Measurements from ENCODE around the gene GDE1. TPM values are rescaled to one million over a fixed set of nuclear protein-coding genes. Genes with fewer than 3 reads are reported as not detected.

Gene GDE1
- total and polyA plus RNA-seq, 4 donors, result 14.8 to 39.1 (median 23.6) TPM

- H3K27me3 ChIP-seq (ENCODE audit: control insufficient read depth in 4 of 4, insufficient read depth in 4 of 4, low read length in 3 of 4), result no peaks in the 10 kb centered on the region
- no peak overlapping the region for H3K9ac ChIP-seq (ENCODE audit: low read depth in 1 of 2, low read length in 2 of 2)
- no peak for DNase-seq (ENCODE audit: low spot score)
- no peaks in the 10 kb centered on the region for H3K4me1 ChIP-seq (ENCODE audit: control insufficient read depth in 4 of 4, insufficient read depth in 4 of 4, low read length in 3 of 4)
- no peak for TF ChIP-seq YY1 (IDR thresholded peaks at IDR 0.05)
- TF ChIP-seq TAF1 (conservative IDR thresholded peaks at IDR 0.05), result no peak
- TF ChIP-seq HNF4A (conservative IDR thresholded peaks at IDR 0.05), result no peak
- TF ChIP-seq JUND (IDR thresholded peaks at IDR 0.05), result no peak
- TF ChIP-seq EGR1 (IDR thresholded peaks at IDR 0.05; ENCODE audit: low read depth in 2 of 2), result no peak
- TF ChIP-seq, protein P1, sequence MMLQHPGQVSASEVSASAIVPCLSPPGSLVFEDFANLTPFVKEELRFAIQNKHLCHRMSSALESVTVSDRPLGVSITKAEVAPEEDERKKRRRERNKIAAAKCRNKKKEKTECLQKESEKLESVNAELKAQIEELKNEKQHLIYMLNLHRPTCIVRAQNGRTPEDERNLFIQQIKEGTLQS (IDR thresholded peaks at IDR 0.05), result no peak
- TF ChIP-seq REST (IDR thresholded peaks at IDR 0.05), result no peak
- TF ChIP-seq, protein P2, sequence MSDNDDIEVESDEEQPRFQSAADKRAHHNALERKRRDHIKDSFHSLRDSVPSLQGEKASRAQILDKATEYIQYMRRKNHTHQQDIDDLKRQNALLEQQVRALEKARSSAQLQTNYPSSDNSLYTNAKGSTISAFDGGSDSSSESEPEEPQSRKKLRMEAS (IDR thresholded peaks at IDR 0.05), result no peak
- H3K27ac ChIP-seq (ENCODE audit: low read depth in 1 of 2, low read length in 2 of 2), result no peak overlapping the region
- H3K4me3 ChIP-seq (ENCODE audit: low read depth in 1 of 3, low read length in 3 of 3), result no peak overlapping the region
- H3K36me3 ChIP-seq (ENCODE audit: control insufficient read depth in 4 of 4, insufficient read depth in 3 of 4, low read depth in 1 of 4, low read length in 3 of 4), result peaks cover 0 to 6% (median 4%) of the 10 kb centered on the region in 4 donors
- H3K9me3 ChIP-seq (ENCODE audit: control insufficient read depth in 4 of 4, low read length in 3 of 4), result no peaks in the 10 kb centered on the region
- WGBS, result 73% methylated on average over 5 of the region's 5 CpGs
Observed at GRCh38 chr16:19497176-19497575, 24.7 kb downstream of the GDE1 start.

GRCh38 chr16:19490619-19491018 is 31.3 kb downstream of the GDE1 start:
- no peak overlapping the region for H3K4me3 ChIP-seq (ENCODE audit: low read depth in 1 of 3, low read length in 3 of 3)
- H3K27ac ChIP-seq (ENCODE audit: low read depth in 1 of 2, low read length in 2 of 2), result no peak overlapping the region
- WGBS, result 80% methylated on average over 1 of the region's 1 CpG
- H3K9ac ChIP-seq (ENCODE audit: low read depth in 1 of 2, low read length in 2 of 2), result no peak overlapping the region
- peaks cover 0 to 5% (median 0%) of the 10 kb centered on the region in 4 donors for H3K4me1 ChIP-seq (ENCODE audit: control insufficient read depth in 4 of 4, insufficient read depth in 4 of 4, low read length in 3 of 4)
- H3K27me3 ChIP-seq (ENCODE audit: control insufficient read depth in 4 of 4, insufficient read depth in 4 of 4, low read length in 3 of 4), result no peaks in the 10 kb centered on the region
- H3K36me3 ChIP-seq (ENCODE audit: control insufficient read depth in 4 of 4, insufficient read depth in 3 of 4, low read depth in 1 of 4, low read length in 3 of 4), result no peaks in the 10 kb centered on the region
- no peaks in the 10 kb centered on the region for H3K9me3 ChIP-seq (ENCODE audit: control insufficient read depth in 4 of 4, low read length in 3 of 4)
- TF ChIP-seq JUND (IDR thresholded peaks at IDR 0.05) (no peak), FOXA2 (IDR thresholded peaks at IDR 0.05) (no peak), HNF4G (IDR thresholded peaks at IDR 0.05) (no peak), RAD21 (IDR thresholded peaks at IDR 0.05) (no peak), GABPA (IDR thresholded peaks at IDR 0.05 in 1 of 2, conservative IDR thresholded peaks at IDR 0.05 in 1 of 2) (no peak), RXRA (IDR thresholded peaks at IDR 0.05) (no peak), FOXA1 (IDR thresholded peaks at IDR 0.05) (no peak), NR2F2 (IDR thresholded peaks at IDR 0.05) (no peak), ZBTB33 (IDR thresholded peaks at IDR 0.05) (no peak), YY1 (IDR thresholded peaks at IDR 0.05) (no peak), HNF4A (conservative IDR thresholded peaks at IDR 0.05) (no peak), SP1 (IDR thresholded peaks at IDR 0.05) (no peak), REST (IDR thresholded peaks at IDR 0.05) (no peak), TAF1 (conservative IDR thresholded peaks at IDR 0.05) (no peak)
- TF ChIP-seq, protein P2 (IDR thresholded peaks at IDR 0.05), result no peak
- DNase-seq (ENCODE audit: low spot score), result no peak
